ENCODE results near the gene MAML2. TPM values are rescaled to one million over a fixed set of nuclear protein-coding genes. Genes with fewer than 3 reads are reported as not detected.

The MAML2 gene
- total and polyA plus RNA-seq, 2 of the 13 experiments (the other 11 are each of a cell fraction or from before 2014, with no cell fraction given) = 2.3 to 25.9 TPM

- TF ChIP-seq, protein P1, sequence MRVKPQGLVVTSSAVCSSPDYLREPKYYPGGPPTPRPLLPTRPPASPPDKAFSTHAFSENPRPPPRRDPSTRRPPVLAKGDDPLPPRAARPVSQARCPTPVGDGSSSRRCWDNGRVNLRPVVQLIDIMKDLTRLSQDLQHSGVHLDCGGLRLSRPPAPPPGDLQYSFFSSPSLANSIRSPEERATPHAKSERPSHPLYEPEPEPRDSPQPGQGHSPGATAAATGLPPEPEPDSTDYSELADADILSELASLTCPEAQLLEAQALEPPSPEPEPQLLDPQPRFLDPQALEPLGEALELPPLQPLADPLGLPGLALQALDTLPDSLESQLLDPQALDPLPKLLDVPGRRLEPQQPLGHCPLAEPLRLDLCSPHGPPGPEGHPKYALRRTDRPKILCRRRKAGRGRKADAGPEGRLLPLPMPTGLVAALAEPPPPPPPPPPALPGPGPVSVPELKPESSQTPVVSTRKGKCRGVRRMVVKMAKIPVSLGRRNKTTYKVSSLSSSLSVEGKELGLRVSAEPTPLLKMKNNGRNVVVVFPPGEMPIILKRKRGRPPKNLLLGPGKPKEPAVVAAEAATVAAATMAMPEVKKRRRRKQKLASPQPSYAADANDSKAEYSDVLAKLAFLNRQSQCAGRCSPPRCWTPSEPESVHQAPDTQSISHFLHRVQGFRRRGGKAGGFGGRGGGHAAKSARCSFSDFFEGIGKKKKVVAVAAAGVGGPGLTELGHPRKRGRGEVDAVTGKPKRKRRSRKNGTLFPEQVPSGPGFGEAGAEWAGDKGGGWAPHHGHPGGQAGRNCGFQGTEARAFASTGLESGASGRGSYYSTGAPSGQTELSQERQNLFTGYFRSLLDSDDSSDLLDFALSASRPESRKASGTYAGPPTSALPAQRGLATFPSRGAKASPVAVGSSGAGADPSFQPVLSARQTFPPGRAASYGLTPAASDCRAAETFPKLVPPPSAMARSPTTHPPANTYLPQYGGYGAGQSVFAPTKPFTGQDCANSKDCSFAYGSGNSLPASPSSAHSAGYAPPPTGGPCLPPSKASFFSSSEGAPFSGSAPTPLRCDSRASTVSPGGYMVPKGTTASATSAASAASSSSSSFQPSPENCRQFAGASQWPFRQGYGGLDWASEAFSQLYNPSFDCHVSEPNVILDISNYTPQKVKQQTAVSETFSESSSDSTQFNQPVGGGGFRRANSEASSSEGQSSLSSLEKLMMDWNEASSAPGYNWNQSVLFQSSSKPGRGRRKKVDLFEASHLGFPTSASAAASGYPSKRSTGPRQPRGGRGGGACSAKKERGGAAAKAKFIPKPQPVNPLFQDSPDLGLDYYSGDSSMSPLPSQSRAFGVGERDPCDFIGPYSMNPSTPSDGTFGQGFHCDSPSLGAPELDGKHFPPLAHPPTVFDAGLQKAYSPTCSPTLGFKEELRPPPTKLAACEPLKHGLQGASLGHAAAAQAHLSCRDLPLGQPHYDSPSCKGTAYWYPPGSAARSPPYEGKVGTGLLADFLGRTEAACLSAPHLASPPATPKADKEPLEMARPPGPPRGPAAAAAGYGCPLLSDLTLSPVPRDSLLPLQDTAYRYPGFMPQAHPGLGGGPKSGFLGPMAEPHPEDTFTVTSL (CRISPR knock-in tag; IDR thresholded peaks at IDR 0.05; ENCODE audit: borderline replicate concordance) = no peak
- TF ChIP-seq HOXA3 (CRISPR knock-in tag; IDR thresholded peaks at IDR 0.05) (no peak), ZNF547 (CRISPR knock-in tag; IDR thresholded peaks at IDR 0.05) (no peak)
Measured at GRCh38 chr11:96279896-96280290, 63.1 kb downstream of the MAML2 start (continued).

GRCh38 chr11:96279018-96279895, 63.7 kb downstream of the MAML2 start:
- Histone ChIP-seq H3K9ac (ENCODE audit: insufficient read depth, low read depth, low read length) (no peak overlapping the region), H3K4me2 (ENCODE audit: low read depth, low read length) (no peak overlapping the region), H3K79me2 (ENCODE audit: insufficient read depth, low read length) (peaks cover 16% of the 10 kb centered on the region), H2AFZ (ENCODE audit: low read length) (no peak overlapping the region), H3K4me1 (ENCODE audit: insufficient read depth, low read length) (0 out of 2 replicates have a peak, but pooled peaks cover 13% of the 10 kb centered on the region), H3K4me3 (replicated peaks in 1 of 3; ENCODE audit: insufficient read depth in 1 of 3, low read depth in 2 of 3, low read length in 3 of 3) (no peak overlapping the region), H4K20me1 (ENCODE audit: insufficient read depth, low read length) (no peaks in the 10 kb centered on the region; the same call in 1 of the 2 replicates), H3K9me3 (ENCODE audit: low read length) (no peaks in the 10 kb centered on the region), H3K27me3 (ENCODE audit: control insufficient read depth in 1 of 2, insufficient read depth in 2 of 2, low read length in 2 of 2) (no peaks in the 10 kb centered on the region), H3K27ac (ENCODE audit: extremely low read length, insufficient read depth, low read length) (no peak overlapping the region), H3K36me3 (replicated peaks in 1 of 2; ENCODE audit: control insufficient read depth in 1 of 2, insufficient read depth in 2 of 2, low read length in 2 of 2) (peaks cover 4 to 8% of the 10 kb centered on the region in 2 experiments; a peak in 2 of 5 replicates)
- no peak for FAIRE-seq
- no peak for ATAC-seq
- BruUV-seq (replicated peaks) = no TSS peak
- POLR2A ChIA-PET = no interaction called here
- TF ChIP-seq ZNF430 (CRISPR knock-in tag; IDR thresholded peaks at IDR 0.05) (no peak), ZNF513 (CRISPR knock-in tag; conservative IDR thresholded peaks at IDR 0.05) (no peak), KDM4B (CRISPR knock-in tag; IDR thresholded peaks at IDR 0.05) (no peak)
- intact Hi-C loops (cut with micrococcal nuclease; ENCODE audit: unreplicated experiment) (no loop called here), in situ Hi-C loops (cut with HindIII; ENCODE audit: extremely low pct_ligation_motif_present, low pct_unique_long_range_greater_than_20kb) (no loop called here)
- CTCF ChIA-PET (ENCODE audit: low intra/inter-chr PET ratio, low total read pairs) = no interaction called here
- DNase-seq (ENCODE audit: low spot score) = no peak
- WGBS (ENCODE audit: low lambda C conversion rate) = 92% methylated on average over 3 of the region's 3 CpGs
